Ishikawa (cell line): ENCODE results near the gene MRPS33.
"Not testable (repeated sequence)": the region's sequence is repeated elsewhere in the genome, so short reads cannot be mapped to it uniquely, and the experiment has no call there.

ENCODE experiments used
- CREB1 ChIP-seq: IDR thresholded peaks from 2 replicates; pipeline ENCODE4 v1.6.1; 2012; ENCODE audit warnings: low read depth
- EP300 ChIP-seq: IDR thresholded peaks from 2 replicates; pipeline ENCODE4 v1.6.1; 2012; ENCODE audit warnings: borderline replicate concordance
- TAF1 ChIP-seq: IDR thresholded peaks from 2 replicates; pipeline ENCODE4 v1.6.1; 2012; ENCODE audit warnings: low read depth, mild to moderate bottlenecking

DNA sequence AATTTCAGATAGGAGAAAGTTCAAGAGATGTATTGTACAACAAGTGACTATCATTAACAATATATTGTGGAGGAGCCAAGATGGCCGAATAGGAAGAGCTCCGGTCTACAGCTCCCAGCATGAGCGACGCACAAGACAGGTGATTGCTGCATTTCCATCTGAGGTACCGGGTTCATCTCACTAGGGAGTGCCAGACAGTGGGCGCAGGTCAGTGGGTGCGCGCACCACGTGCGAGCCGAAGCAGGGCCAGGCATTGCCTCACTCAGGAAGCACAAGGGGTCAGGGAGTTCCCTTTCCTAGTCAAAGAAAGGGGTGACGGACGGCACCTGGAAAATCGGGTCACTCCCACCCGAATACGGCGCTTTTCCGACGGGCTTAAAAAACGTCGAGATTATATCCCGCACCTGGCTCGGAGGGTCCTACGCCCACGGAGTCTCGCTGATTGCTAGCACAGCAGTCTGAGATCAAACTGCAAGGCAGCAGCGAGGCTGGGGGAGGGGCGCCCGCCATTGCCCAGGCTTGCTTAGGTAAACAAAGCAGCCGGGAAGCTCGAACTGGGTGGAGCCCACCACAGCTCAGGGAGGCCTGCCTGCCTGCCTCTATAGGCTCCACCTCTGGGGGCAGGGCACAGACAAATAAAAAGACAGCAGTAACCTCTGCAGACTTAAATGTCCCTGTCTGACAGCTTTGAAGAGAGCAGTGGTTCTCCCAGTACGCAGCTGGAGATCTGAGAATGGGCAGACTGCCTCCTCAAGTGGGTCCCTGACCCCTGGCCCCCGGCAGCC, 18.0 kb upstream of the MRPS33 start:
- not testable (repeated sequence) for TF ChIP-seq CREB1, EP300, TAF1
